AG09309 (cell line): ENCODE results near the gene VAV3.

ENCODE experiments used
- DNase-seq: peaks from one replicate; pipeline ENCODE4 v3.0.0-alpha.2; 2010; ENCODE audit warnings: low read depth
- H3K4me3 ChIP-seq: 2 replicates; pipeline ENCODE4 v1.5.1; 2011; ENCODE audit warnings: mild to moderate bottlenecking, low read depth, low read length, moderate library complexity; ENCODE audit not compliant: control insufficient read depth
- TF ChIP-seq, protein P1 (sequence below): IDR thresholded peaks from 2 replicates; pipeline ENCODE4 v1.5.1; 2011; ENCODE audit warnings: mild to moderate bottlenecking, low read depth, low read length, inconsistent platforms; ENCODE audit not compliant: insufficient read depth, control insufficient read depth; ENCODE audit errors: missing control alignments

Gene VAV3

DNA sequence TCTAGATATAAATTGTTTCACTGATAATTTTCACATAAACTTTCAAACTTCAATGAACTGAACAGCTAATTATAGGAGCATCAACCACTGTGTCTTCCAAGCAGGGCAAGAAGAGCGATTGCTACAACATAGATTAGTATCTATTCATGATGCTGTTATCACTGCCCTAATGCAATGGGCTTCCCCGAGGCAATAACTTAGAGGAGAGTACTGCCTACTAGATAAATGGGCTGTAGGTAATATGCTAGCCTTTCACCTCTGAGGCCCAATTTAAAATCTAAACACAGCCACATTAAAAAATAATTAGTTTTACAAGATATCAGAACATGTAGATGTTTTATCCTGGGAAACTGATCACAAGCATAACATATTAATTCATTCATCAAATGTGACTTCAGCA is 318.0 kb downstream of the VAV3 start:
- DNase-seq, result no peak
- TF ChIP-seq, protein P1, sequence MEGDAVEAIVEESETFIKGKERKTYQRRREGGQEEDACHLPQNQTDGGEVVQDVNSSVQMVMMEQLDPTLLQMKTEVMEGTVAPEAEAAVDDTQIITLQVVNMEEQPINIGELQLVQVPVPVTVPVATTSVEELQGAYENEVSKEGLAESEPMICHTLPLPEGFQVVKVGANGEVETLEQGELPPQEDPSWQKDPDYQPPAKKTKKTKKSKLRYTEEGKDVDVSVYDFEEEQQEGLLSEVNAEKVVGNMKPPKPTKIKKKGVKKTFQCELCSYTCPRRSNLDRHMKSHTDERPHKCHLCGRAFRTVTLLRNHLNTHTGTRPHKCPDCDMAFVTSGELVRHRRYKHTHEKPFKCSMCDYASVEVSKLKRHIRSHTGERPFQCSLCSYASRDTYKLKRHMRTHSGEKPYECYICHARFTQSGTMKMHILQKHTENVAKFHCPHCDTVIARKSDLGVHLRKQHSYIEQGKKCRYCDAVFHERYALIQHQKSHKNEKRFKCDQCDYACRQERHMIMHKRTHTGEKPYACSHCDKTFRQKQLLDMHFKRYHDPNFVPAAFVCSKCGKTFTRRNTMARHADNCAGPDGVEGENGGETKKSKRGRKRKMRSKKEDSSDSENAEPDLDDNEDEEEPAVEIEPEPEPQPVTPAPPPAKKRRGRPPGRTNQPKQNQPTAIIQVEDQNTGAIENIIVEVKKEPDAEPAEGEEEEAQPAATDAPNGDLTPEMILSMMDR, result no peak
- H3K4me3 ChIP-seq, result no peak overlapping the region

DNA sequence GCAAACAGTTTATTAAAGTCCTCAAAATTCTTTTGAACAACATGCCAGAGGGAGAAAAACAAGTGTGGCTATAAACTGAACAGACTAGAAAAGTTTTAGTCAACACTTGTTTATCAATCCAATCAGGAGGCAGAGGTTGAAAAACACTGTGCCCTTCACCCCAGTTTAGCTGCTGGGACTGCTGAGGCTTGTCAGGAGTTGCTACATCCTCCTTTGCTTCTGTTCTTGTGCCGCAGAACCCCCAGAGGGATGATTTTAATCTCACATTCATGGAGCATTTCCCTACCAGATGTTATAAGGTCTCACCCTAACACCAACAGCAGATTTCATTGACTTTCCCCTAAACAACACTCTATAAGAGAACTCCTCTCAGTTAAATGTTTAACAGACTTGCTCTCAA is 321.2 kb downstream of the VAV3 start:
- TF ChIP-seq, protein P1, result no peak
- DNase-seq, result no peak
- no peak overlapping the region for H3K4me3 ChIP-seq

DNA sequence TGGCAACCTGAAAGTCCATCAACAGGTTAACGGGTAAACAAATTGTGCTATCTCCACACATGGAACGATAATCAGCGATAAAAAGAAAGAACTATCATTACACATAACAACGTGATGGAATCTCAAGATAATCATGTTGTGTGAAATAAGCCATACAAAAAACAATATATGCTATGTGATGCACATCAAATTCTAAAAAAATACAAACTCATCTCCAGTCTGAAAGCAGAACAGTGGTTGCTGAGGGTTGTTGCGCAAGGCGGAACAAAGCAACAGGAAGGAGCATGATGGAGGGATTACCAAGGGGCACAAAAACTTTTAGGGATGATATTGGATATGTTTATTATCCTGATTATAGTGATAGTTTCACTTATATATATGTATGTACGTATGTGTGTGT is 324.8 kb downstream of the VAV3 start:
- H3K4me3 ChIP-seq, result no peak overlapping the region
- TF ChIP-seq, protein P1, result no peak
- DNase-seq, result no peak

DNA sequence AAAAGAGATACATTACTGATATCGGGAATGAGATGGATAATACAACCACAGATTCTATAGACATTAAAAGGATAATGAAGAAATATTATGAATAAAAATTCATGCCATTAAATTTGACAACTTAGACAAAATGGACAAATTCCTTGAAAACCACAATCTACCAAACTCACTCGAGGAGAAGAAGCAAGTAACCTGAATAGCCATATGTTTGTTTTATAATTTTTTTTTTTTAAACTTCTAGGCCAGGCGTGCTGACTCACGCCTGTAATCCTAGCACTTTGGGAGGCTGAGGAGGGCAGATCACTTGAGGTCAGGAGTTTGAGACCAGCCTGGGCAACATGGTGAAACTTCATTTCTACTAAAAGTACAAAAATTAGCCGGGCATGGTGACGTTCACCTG is 327.9 kb downstream of the VAV3 start:
- TF ChIP-seq, protein P1, result no peak
- DNase-seq, result no peak
- H3K4me3 ChIP-seq, result no peak overlapping the region

DNA sequence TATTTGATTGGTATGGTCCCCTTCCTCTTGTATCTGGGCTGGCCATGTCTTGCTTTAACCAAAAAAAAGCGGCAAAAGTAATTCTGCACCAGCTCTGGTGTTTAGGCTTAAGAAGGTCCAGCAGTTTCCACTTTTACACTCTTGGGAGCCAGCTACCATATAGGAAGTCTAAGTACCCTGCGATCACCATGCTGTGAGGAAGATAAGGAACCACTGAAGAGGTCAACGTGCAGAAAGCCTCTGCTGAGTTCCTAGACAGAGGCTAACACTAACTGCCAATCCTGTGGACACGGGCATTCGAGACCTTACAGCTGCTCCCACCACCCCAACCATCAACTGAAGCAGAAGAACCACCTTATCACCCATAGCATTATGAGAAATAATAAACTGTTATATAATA is 331.4 kb downstream of the VAV3 start:
- H3K4me3 ChIP-seq, result no peak overlapping the region
- DNase-seq, result no peak
- TF ChIP-seq, protein P1, result no peak

DNA sequence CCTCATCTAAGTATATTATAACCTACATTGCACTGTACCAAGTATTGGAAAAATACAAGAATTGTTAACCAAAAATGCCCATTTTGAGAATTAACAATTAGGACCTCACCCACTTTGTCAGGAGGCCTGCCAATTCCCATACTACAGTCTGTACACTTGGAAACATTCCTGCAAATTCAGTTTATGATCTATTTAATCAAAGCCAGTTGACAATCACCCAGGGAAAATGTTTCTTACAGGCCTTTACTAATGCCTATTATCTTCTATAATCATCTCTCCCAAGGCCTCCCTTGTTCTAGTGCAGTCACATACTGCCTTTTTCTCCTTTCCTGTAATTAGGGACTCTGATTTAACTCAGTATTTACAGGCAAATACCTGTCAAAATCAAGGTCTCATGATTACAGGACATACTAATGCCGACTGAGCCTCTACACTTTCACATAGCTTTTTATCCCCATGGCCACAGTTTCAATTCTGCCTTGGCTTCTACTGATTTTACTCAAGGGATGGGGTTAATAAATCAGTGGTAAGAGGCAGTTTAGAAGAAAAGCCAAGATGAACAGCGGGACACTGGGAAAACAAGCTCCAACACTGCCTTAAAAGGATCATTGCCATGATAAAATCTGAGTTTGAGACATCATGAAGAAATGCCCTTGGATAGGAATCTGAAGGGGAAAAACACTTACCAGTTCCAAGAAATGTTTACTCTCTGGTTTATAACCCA is 338.7 kb downstream of the VAV3 start:
- no peak overlapping the region for H3K4me3 ChIP-seq
- no peak for DNase-seq

More for the DNA sequence above, 338.7 kb downstream of the VAV3 start:
- TF ChIP-seq, protein P1, result no peak
